HG03135 (cell line): ENCODE results near the gene FNDC3B.

Experiments used
- ATAC-seq: cut with Tn5 transposase; IDR thresholded peaks from one replicate; pipeline ENCODE4 v1.9.1; 2021; ENCODE audit warnings: mild to moderate bottlenecking, moderate library complexity; ENCODE audit not compliant: unreplicated experiment

FNDC3B gene

GRCh38 chr3:172184106-172184822 is 144.9 kb downstream of the FNDC3B start:
- no peak for ATAC-seq

- no peak for ATAC-seq
Observed at GRCh38 chr3:172185907-172186306, 146.5 kb downstream of the FNDC3B start.

- ATAC-seq: no peak
Observed at GRCh38 chr3:172186607-172187006, 147.2 kb downstream of the FNDC3B start.

- no peak for ATAC-seq
Observed at GRCh38 chr3:172187511-172187910, 148.1 kb downstream of the FNDC3B start.

GRCh38 chr3:172188511-172188910 is 149.1 kb downstream of the FNDC3B start:
- no peak for ATAC-seq

- ATAC-seq: no peak
Observed at GRCh38 chr3:172189213-172189612, 149.8 kb downstream of the FNDC3B start.

- no peak for ATAC-seq
Observed at GRCh38 chr3:172189987-172190603, 150.7 kb downstream of the FNDC3B start.

- no peak for ATAC-seq
Observed at GRCh38 chr3:172190980-172191379, 151.6 kb downstream of the FNDC3B start.

- no peak for ATAC-seq
Observed at GRCh38 chr3:172191629-172192028, 152.3 kb downstream of the FNDC3B start.

- ATAC-seq: no peak
Observed at GRCh38 chr3:172192830-172193415, 153.5 kb downstream of the FNDC3B start.

- no peak for ATAC-seq
Observed at GRCh38 chr3:172193436-172193835, 154.1 kb downstream of the FNDC3B start.

GRCh38 chr3:172194702-172195406 is 155.5 kb downstream of the FNDC3B start:
- no peak for ATAC-seq

GRCh38 chr3:172195407-172195754 is 156.0 kb downstream of the FNDC3B start:
- no peak for ATAC-seq

- no peak for ATAC-seq
Observed at GRCh38 chr3:172197344-172197743, 158.0 kb downstream of the FNDC3B start.

GRCh38 chr3:172198428-172198827 is 159.1 kb downstream of the FNDC3B start:
- ATAC-seq: no peak

- ATAC-seq: no peak
Observed at GRCh38 chr3:172199850-172200369, 160.5 kb downstream of the FNDC3B start.

GRCh38 chr3:172201136-172201869 is 161.9 kb downstream of the FNDC3B start:
- no peak for ATAC-seq

GRCh38 chr3:172201870-172202236 is 162.5 kb downstream of the FNDC3B start:
- ATAC-seq: no peak

GRCh38 chr3:172202797-172203196 is 163.4 kb downstream of the FNDC3B start:
- ATAC-seq: no peak

- ATAC-seq: no peak
Observed at GRCh38 chr3:172203522-172204258, 164.3 kb downstream of the FNDC3B start.
